T-helper 2 cell treated with Interferon-gamma antibody and Interleukin-4, amounts not matched to agents 100 ng/mL and 5 ng/mL, for 36 hours (primary cell): ENCODE data around the gene KDM7A. TPM values are rescaled to one million over a fixed set of nuclear protein-coding genes. Genes with fewer than 3 reads are reported as not detected.
"Not testable (repeated sequence)": the region's sequence is repeated elsewhere in the genome, so short reads cannot be mapped to it uniquely, and the experiment has no call there.

Experiments
- intact Hi-C: fragments of 100-400 bp; cut with micrococcal nuclease; formaldehyde crosslinking; loops from one replicate; pipeline ENCODE4 v1.15.1; 2023
- total RNA-seq: library from RNA; stranded (reverse); gene quantifications from 2 replicates; pipeline ENCODE4 v1.2.3, GENCODE V29; 2022

KDM7A gene
- total RNA-seq, 1 donor from 2014 or later, result 11.8 TPM

DNA sequence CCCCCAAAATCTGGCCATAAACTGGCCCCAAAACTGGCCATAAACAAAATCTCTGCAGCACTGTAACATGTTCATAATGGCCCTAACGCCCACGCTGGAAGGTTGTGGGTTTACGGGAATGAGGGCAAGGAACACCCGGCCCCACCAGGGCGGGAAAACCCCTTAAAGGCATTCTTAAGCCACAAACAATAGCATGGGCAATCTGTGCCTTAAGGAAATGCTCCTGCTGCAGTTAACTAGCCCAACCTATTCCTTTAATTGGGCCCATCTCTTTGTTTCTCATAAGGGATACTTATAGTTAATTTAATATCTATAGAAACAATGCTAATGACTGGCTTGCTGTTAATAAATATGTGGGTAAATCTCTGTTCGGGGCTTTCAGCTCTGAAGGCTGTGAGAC is 26.2 kb upstream of the KDM7A start:
- intact Hi-C loops, result not testable (repeated sequence)

DNA sequence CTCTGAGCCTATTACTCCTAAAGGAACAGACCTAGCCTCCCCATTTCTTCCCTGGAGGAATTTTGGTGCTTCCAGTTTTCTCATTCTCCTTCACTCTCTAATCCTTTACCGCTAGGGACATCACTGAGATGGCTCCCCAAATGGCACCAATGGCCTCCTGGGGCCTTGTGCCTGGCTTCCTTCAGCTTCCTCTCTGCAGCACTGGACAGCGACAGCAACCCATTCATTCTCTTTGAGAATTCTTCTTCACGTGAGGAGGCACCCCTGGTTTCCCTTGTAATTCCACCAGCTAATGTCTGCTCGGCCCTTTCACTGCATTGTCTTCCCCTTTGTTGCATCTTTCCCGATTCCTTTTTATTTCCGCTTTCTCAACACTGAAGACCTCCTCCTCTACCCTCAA is 24.6 kb upstream of the KDM7A start:
- intact Hi-C loops, result no loop called here

DNA sequence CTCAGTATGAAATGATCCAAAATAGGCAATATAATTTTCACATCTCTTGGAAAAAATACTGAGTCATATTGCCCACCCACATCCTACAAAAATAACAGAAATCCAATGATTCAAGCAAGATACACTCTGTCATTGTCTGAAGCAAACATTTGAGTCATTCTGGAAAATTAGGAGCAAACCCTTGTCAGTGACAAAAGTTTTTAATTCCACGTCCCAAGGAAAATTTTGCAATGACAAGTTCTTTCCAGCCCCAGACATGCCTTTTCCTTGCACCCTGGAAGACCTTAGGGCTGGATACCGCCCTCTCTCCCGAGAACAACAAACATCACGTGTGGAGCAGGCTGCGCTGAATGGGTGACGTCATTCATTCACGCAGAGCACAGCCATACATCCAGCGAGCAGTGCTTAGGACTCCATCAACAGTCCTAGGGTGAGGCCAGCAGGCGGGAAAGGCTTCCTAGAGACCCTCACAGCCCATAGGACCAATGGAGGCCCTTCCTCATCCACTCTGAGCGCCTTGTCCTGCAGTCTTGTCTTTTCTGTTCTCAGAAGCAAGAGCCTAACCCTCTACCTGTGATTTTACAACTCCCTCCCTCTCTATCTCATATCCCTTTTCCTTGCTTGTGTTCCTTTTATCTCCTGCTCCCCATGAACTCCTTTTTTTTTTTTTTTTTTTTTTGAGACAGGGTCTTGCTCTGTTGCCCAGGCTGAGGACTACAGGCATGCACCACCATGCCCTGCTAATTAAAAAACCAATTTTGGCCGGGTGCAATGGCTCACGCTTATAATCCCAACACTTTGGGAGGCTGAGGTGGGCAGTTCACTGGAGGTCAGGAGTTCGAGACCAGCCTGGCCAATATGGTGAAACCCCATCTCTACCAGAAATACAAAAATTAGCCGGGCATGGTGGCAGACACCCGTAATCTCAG is 23.5 kb upstream of the KDM7A start:
- intact Hi-C loops, result no loop called here

DNA sequence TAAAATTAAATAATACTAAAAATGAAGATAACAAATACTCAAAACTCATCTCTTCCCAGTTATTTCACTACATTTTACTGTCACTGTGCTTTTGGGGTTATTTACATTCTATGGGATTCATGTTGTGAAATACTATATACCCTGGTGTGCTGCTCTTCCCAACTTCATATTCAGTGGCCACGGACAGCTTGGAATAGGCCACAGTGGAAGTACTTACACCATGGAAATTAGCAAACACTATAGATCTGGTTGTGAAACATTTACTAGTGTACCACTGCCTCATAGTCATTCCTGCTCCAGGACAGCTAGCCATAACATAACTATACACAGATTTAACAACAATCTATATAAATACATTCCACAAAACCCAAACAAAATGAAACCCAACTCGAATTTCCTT is 21.2 kb upstream of the KDM7A start:
- intact Hi-C loops, result no loop called here

DNA sequence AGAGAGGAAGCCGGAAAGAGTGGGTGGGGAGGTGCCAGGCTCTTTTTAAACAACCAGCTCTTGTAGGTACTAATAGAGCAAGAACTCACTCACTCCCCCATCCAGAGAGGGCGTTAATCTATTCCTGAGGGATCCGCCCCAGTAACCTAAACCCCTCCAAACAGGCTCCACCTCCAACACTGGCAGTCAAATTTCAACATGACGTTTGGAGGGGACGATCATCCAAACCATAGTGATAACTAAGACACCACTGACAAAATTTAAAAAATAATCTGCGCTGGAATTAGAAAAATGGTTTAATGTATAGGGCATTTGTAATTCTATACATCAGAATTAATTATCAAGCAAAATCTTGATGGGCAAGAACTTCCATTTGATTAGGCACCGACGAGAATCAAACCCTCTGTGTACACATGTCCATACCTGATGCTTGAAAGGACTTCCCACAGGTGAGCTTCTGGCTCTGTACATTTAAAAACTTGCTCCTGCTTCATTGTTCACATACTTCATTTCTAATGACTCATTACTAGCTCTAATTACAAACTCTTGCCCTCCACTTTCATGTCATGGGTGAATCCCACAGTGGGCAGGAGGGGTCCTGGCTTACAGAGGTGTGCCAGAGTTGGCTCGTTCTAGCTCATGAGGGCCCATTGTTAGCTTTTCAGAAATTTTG is 20.6 kb upstream of the KDM7A start:
- intact Hi-C loops, result no loop called here

DNA sequence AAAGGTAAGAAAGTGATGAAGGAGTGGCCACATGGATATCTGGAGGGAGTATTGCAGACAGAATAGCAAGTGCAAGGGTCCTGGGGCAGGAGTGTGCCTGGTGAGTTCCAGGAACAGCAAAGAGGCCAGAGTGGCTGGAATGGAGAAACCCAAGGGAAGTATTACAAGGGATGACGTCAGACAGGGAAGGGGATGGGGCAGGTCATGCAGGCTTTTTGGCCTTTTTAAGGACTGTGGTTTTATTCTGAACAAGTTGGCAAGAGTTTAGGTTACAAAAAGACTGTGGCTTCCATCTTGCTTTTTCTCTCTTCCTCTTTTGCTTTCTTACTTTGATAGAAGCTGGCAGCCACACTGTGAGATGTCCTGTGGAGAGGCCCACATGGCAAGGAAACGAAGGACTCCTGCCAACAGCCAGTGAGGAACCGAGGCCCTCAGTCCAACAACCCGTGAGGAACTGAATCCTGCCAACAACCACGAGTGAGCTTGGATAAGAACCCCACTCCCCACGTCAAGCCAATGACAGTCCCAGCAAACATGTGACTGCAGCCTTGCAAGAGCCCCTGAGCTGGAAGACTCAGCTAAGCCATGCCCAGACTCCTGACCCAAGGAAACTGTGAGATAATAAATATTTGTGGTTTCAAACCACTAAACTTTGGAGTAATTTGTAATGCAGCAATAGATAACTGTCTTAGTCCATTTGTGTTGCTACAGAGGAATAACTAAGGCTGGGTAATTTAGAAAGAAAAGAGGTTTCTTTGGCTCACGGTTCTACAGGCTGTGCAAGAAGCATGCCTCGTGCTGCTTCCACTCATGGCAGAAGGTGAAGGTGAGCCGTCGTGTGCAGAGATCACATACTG is 19.8 kb upstream of the KDM7A start:
- intact Hi-C loops, result no loop called here

DNA sequence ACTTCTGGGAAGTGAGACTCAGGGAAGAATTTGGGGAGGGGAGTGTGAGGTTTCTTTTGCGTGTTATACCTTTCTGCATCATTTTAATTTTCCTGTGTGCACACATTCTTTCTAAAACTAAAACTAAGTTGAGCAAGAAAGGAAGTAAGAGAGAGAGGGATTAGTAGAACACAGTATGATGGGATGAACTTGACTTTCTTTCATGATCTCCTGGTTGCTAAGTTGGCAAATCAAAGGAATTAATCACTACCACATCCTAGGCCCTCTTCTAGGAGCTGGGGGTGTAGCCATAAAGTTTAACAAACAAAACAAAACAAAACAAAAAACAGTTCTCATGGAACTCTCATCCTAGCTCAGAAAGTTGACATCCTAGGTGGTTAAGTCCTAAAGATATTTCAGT is 19.1 kb upstream of the KDM7A start:
- intact Hi-C loops, result no loop called here

DNA sequence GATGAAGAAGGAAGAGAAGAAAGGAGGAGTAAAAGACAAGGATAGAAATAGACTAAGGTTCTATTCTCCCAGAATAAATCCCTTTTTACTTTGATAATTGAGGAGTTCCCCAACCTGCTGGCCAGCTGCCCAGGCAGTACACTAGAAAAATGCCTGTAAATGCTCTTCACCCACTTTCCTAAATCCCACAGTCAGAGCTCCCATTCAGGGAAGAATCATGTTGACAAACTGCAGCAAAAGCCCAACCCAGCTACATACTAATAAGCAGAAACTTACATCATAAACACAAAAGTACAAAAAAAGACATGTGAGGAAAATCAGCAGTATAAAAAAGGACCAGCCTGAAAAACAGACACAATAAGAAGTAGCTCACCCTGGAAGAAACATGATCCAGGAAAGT is 15.8 kb upstream of the KDM7A start:
- intact Hi-C loops, result no loop called here

DNA sequence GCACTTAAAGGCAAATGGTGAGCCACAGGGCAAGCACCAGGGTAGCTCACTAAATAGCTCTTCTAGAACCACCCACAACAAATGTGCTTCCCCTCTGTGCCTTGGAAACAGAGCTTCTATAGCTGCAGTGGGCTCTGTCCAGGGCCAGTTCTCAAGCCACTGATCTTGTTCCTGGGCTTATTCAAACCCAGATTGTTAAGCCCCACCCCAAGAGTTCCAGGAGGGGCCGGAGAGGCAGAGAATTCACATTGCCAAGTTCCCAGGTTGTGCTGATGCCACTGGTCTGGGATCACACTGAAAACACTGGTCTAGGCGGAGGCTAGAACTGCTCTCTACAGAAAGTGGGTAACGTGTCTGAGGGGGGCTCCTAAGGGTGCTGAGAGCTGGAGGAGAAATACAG is 15.4 kb upstream of the KDM7A start:
- intact Hi-C loops, result no loop called here

DNA sequence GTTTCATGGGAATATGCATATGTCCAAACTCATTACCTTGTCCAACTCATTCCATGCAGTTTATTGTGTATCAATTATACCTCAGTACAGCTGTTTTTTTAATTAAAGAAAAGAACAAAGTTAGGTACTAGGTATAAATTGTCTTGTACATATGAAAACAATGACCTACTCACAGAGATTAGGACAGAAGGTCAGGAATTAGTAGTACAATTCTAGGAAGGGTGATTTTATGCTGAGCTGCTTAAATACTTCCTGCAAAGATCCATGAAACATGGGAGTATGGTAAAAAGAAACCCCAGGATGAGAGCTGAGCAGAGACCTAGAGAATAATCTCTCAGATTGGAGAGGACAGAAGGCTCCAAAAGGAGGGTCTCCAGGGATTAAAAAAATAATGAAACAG is 13.8 kb upstream of the KDM7A start:
- intact Hi-C loops, result no loop called here

DNA sequence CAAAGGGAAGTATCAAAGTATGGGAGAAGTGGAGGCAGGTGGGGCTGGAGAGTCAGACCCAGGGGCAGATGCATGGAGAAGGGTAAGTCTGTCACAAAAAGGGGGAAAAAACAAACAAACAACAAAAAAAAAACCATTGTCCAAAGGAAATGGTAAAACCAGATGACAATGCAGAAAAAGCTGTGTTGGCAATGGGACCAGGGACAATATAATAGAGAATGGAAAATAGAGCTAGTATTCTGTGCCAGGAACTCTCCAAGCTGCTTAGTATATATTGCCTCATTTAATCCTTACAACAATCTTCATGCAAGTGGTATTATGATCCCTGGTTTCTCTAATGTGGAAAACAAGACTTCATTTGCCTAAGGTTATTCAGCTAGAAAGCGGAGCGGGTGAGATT is 13.1 kb upstream of the KDM7A start:
- intact Hi-C loops, result no loop called here

DNA sequence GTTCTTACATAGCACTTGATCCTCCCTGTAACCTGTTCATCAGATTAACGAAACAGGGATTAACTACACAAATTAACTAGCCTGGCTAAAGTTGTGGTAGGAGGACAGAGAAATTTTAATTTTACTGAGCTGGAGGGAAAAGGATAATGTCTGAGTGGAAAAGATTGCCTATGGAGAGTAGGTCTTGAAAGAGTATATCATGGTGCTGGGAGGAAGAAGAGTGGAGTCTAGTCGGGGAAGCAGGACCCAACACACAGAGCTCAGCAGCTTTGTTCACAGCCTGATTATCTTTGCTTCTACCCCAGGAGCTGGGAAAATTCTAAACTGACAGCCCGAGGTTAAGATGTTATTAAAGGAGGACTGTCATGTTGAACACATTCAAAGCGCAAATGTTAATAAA is 6.1 kb upstream of the KDM7A start:
- intact Hi-C loops, result no loop called here

DNA sequence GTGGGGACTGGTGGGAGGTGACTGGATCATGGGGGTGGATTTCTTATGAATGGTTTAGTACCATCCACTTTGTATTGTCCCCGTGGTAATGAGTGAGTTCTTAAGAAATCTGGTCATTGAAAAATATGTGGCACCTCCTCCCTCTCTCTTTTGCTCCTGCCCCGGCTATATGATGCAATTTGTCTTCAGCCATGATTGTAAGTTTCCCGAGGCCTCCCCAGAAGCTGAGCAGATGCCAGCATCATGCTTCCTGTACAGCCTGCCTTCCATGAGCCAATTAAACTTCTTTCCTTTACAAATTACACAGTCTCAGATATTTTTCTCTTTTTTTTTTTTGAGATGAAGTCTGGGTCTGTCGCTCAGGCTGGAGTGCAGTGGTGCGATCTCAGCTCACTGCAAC is 2.6 kb upstream of the KDM7A start:
- intact Hi-C loops, result loop anchor here (5.0 kb wide), 2 partner anchors 817 to 1072 kb away; partner anchors contain the start of gene ZC3HAV1

DNA sequence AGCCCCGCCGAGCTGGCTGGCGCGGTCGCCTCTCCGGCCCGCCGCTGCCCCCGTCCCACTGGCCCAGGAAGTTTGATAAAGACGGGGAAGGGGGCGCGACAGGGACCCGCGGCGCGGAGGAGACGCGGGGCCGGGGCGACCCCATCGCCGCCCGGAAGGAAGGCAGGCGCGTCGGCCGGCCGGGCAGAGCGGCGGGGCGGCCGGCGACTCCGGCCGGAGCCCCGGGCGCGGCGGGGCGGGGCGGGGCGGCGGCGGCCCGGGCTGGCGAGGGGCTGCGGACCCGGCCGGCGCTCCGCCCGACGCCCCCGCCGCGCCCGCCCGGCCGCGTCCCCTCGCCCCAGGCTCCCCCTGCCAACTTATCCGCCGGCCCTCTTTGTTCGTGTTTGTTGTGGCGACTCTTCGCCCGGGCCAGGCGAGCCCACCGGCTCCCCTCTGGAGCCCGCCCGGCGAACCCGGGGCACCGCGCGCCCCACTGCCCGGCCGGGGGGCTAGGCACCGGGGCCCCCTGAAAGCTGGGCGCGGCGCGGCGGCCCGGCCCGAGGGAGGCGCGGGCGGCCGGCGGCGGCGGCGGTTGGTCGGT is 571 bp downstream of the KDM7A start:
- intact Hi-C loops, result loop anchor here (2.0 to 5.0 kb wide), 3 partner anchors 227 to 1069 kb away; partner anchors contain the start of gene ZC3HAV1

DNA sequence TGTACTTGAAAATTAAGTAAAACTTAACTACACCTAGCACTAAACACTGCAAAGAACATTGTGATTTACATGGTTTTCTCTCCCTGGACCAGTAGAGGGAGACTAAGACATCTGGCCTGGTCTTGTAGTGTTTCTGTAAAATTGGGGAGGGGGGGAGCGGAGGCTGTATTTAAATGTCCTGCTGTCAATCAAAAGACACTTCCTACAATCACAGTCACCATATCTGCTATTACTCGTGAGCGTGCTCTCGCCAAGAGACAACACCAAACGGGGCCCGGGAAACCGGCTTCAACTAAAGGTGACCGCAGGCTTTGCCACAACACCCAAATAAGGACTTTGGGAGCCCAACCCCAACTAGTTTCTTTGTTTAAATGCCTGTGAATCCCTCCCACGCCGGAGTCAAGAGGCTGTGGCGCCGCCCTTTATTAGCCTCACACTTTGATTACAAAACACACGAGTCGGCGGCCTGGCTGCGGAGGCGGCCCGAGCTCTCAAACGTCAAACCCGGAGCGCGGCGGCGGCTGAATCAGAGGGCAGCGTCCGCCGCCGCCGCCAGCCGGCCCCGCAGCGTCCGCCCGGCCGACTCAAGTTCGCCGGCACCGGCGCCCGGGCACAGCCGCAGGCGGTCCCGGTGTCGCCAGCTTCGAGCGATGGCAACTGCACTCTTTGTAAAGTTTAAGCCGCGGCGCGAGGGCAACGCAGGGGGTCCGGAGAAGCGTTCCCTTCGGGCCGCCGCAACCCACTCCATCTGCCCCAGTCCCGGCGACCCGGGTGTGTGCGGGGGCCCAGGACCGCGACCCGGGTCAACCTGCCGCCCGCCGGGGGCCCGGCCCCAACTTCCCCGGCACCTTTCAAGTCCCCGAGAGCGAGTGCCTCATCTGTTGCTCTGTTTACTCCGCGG is 1.3 kb downstream of the KDM7A start:
- intact Hi-C loops, result loop anchor here (1.0 to 5.0 kb wide), 16 partner anchors 35 to 1068 kb away; partner anchors contain the start of genes FMC1, HIPK2, PARP12 and ZC3HAV1

DNA sequence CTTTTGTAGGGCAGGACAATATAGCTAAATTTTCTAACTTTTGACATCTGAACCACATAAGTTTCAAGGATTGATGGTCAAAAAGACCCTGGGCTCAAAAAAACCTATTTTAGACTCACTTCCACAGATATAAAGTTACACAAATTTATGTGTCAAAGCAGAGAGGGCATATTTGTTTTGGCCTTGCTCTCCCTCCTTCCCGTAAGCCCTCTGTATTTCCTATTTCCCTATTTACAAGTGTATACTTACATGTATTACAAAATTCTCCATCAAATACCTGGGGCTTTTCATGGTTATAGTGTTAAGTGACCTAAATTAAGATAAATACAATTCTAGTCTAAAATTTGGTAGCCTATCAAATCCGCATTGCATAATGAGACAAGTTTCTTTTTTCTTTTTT is 2.6 kb downstream of the KDM7A start:
- intact Hi-C loops, result loop anchor here (2.0 kb wide), 2 partner anchors 223 to 833 kb away; partner anchors contain the start of gene FMC1

DNA sequence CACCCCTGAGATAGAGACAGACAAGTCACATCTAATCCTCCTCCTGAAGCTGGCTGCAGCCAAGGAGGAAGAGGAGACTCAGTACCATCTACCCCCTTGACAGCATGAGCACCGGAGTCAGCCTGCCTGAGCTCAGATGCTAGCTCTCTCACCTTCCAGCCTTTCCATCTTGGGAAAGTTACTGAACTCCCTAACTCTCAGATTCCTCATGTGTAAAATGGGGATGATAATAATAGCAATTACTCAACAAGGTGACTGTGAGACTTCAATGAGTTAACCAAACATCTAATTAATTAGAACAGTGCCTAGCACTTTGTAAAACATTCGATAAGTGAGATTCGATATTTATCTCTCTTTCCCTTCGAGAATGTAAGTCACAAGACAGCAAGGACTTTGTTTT is 6.4 kb downstream of the KDM7A start:
- intact Hi-C loops, result no loop called here

DNA sequence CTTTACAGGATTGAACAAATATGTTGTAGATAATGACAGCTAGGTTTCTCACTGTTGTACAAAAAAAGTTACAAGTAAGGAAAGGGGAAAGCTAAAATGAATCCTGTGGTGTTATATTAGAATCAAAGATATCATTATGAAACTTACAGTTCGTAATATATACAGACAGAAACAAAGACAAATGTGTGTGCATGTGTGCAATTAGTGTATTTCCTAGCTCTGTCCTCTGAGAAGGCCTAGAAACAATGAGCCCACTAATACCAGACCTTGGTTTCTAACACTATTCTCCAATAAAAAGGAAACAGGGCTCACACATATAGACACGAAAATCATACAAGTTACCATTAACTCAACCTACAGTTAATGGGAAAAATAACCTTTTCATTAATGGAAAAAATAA is 8.0 kb downstream of the KDM7A start:
- intact Hi-C loops, result no loop called here

DNA sequence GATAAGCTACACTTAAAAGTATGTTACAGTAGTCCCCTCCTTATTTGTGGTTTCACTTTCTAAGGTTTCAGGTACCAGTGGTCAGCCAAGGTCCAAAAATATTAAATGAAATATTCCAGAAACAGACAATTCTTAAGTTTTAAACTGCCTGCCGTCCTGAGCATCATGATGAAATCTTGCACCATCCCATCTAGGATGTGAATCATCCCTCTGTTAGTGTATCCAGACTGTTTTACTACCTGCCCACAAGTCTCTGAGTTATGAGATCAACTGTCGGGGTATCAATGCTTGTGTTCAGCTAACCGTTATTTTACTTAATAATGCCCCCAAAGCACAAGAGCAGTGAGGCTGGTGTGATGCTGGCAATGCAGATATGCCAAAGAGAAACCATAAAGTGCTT is 11.4 kb downstream of the KDM7A start:
- intact Hi-C loops, result no loop called here

DNA sequence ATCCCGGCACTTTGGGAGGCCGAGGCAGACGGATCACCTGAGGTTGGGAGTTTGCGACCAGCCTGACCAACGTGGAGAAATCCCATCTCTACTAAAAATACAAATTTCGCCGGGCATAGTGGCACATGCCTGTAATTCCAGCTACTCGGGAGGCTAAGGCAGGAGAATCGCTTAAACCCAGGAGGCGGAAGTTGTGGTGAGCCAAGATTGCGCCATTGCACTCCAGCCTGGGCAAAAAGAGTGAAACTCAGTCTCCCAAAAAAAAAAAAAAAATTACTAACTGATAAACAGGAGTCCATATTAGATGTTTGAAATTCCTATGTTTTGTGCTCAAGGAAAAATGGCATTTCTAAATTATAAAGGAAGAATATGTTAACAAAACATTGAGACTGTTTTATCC is 14.7 kb downstream of the KDM7A start:
- intact Hi-C loops, result not testable (repeated sequence)
